ENCODE results near the gene PHF3. TPM values are rescaled to one million over a fixed set of nuclear protein-coding genes. Genes with fewer than 3 reads are reported as not detected.
A peak's percentile ranks its signal among the peaks of the same experiment; 100 is the strongest.

The PHF3 gene
- total and polyA plus RNA-seq, 8 donors, result 6.8 to 101 (median 54.7) TPM

DNA sequence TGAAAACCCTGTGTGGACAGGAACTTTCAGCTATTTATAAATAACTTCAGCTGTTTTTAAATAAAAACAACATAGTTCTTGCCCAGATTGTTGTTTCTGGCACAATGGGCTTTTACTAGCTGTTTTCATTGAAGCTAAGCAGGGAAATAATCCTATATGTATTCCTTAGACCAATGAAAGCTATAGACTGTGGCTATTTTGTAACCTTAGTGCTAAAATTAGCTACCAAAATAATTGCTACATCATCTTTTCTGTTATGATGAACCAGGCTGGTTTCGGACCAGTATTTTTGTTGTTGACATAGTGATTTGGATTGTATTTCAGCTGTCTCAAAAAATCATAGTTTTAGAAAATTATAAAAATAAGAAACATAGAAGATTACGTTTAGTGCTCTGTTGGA is 13.7 kb downstream of the PHF3 start:
- TF ChIP-seq, protein P1, sequence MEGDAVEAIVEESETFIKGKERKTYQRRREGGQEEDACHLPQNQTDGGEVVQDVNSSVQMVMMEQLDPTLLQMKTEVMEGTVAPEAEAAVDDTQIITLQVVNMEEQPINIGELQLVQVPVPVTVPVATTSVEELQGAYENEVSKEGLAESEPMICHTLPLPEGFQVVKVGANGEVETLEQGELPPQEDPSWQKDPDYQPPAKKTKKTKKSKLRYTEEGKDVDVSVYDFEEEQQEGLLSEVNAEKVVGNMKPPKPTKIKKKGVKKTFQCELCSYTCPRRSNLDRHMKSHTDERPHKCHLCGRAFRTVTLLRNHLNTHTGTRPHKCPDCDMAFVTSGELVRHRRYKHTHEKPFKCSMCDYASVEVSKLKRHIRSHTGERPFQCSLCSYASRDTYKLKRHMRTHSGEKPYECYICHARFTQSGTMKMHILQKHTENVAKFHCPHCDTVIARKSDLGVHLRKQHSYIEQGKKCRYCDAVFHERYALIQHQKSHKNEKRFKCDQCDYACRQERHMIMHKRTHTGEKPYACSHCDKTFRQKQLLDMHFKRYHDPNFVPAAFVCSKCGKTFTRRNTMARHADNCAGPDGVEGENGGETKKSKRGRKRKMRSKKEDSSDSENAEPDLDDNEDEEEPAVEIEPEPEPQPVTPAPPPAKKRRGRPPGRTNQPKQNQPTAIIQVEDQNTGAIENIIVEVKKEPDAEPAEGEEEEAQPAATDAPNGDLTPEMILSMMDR (IDR thresholded peaks at IDR 0.05), result no peak
- TF ChIP-seq EP300 (IDR thresholded peaks at IDR 0.05) (no peak), POLR2A (IDR thresholded peaks at IDR 0.05) (no peak), POLR2AphosphoS5 (IDR thresholded peaks at IDR 0.05) (no peak)
- intact Hi-C loops (cut with DNase I; ENCODE audit: low total_unique reads), result no loop called here
- H3K4me1 ChIP-seq, result peaks cover 9 to 89% (median 51%) of the 10 kb centered on the region in 4 donors
- H3K27me3 ChIP-seq, result no peaks in the 10 kb centered on the region
- no peak overlapping the region for H3K4me3 ChIP-seq
- H3K27ac ChIP-seq, result peak overlapping the region in 1 of 5 donors; percentile 29
- peaks cover 0 to 4% (median 0%) of the 10 kb centered on the region in 4 donors for H3K9me3 ChIP-seq
- peaks cover 0 to 3% (median 0%) of the 10 kb centered on the region in 4 donors for H3K36me3 ChIP-seq
- 69 to 85% (median 70%) methylated on average over 2 of the region's 2 CpGs for WGBS, 5 donors
- DNase-seq, result no peak

DNA sequence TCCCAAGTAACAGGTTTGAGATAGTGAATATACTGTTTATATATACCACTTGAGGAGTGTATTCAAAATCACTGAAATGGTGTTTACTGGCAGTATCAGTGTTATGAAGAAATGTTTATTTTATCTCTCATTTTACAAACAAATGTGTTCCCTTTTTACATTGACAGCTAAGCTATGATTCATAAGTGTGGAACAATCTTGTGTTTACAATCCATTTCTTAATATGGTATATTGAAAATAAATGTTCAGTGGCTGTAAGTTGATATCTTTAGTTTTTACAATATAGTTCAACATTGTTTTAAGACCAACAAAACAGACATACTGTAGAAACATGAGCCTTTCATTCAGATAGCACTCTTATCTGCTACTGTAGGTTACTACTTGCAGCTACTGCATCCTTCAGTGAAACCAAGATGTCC is 14.3 kb downstream of the PHF3 start:
- TF ChIP-seq EP300 (IDR thresholded peaks at IDR 0.05), result no peak
- no peak for TF ChIP-seq POLR2A (IDR thresholded peaks at IDR 0.05)
- TF ChIP-seq POLR2AphosphoS5 (IDR thresholded peaks at IDR 0.05), result no peak
- TF ChIP-seq, protein P1 (IDR thresholded peaks at IDR 0.05), result no peak
- peaks cover 0 to 3% (median 0%) of the 10 kb centered on the region in 4 donors for H3K36me3 ChIP-seq
- H3K27ac ChIP-seq, result no peak overlapping the region
- no peak overlapping the region for H3K4me3 ChIP-seq
- DNase-seq, result no peak
- intact Hi-C loops (cut with DNase I; ENCODE audit: low total_unique reads), result no loop called here
- H3K27me3 ChIP-seq, result no peaks in the 10 kb centered on the region
- H3K9me3 ChIP-seq, result peaks cover 0 to 4% (median 0%) of the 10 kb centered on the region in 4 donors
- peaks cover 9 to 88% (median 50%) of the 10 kb centered on the region in 4 donors for H3K4me1 ChIP-seq

DNA sequence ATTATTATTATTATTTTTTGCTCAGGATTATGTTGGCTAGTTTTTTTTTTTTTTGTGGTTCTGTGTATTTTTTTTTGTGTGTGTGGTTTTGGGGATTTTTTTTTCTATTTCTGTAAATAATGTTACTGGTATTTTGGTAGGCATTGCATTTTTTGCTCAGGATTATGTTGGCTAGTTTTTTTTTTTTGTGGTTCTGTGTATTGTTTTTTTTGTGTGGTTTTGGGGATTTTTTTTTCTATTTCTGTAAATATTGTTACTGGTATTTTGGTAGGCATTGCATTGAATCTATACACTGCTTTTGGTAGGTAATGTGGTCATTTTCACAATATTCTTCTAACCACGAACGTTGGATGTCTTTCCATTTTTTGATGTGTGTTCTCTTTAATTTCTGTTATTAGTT is 17.4 kb downstream of the PHF3 start:
- TF ChIP-seq POLR2AphosphoS5 (IDR thresholded peaks at IDR 0.05), result no peak
- TF ChIP-seq EP300 (IDR thresholded peaks at IDR 0.05), result no peak
- TF ChIP-seq POLR2A (IDR thresholded peaks at IDR 0.05), result no peak
- TF ChIP-seq, protein P1 (IDR thresholded peaks at IDR 0.05), result no peak
- Histone ChIP-seq H3K27ac (no peak overlapping the region), H3K27me3 (no peaks in the 10 kb centered on the region), H3K9me3 (peaks cover 0 to 4% (median 0%) of the 10 kb centered on the region in 4 donors), H3K36me3 (no peaks in the 10 kb centered on the region), H3K4me3 (no peak overlapping the region), H3K4me1 (peaks cover 14 to 88% (median 51%) of the 10 kb centered on the region in 4 donors)
- DNase-seq, result no peak
- intact Hi-C loops (cut with DNase I; ENCODE audit: low total_unique reads), result no loop called here
- WGBS, 5 donors, result 67 to 94% (median 79%) methylated on average over 2 of the region's 2 CpGs

DNA sequence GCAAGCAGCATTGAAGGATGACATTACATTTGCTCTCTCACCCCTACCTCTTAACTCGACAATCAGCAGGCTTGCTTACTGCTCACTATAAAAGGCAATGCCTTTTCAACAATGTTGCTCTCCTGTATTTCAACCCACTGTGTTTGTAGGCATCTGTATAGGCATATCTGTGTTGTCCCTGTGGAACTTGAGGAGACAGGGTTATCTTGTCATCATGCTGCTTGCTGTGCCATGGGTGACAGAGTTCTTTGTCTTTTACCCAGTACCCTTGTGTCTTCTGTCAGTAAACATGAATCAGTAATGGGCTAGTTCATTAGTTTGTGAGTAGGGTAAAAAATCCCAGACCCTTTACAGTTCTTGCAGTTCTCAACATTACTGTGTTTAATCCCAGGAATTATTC is 25.2 kb downstream of the PHF3 start:
- H3K4me1 ChIP-seq, result peaks cover 14 to 80% (median 42%) of the 10 kb centered on the region in 4 donors
- DNase-seq, result no peak
- TF ChIP-seq POLR2A (IDR thresholded peaks at IDR 0.05) (no peak), EP300 (IDR thresholded peaks at IDR 0.05) (no peak), POLR2AphosphoS5 (IDR thresholded peaks at IDR 0.05) (no peak)
- TF ChIP-seq, protein P1 (IDR thresholded peaks at IDR 0.05), result no peak
- intact Hi-C loops (cut with DNase I; ENCODE audit: low total_unique reads), result no loop called here
- H3K9me3 ChIP-seq, result no peaks in the 10 kb centered on the region
- WGBS, 5 donors, result 42 to 67% (median 61%) methylated on average over 1 of the region's 1 CpG
- no peak overlapping the region for H3K27ac ChIP-seq
- no peaks in the 10 kb centered on the region for H3K36me3 ChIP-seq
- no peaks in the 10 kb centered on the region for H3K27me3 ChIP-seq
- H3K4me3 ChIP-seq, result no peak overlapping the region
